GM13976 (cell line): ENCODE data around the gene TMEM217.
A peak's percentile ranks its signal among the peaks of the same experiment; 100 is the strongest.

Experiments used
- DNase-seq: peaks from one replicate; pipeline ENCODE4 v3.0.0; 2012; ENCODE audit warnings: low spot score
- CTCF ChIP-seq: IDR thresholded peaks from 2 replicates; pipeline ENCODE4 v1.5.1; 2012; ENCODE audit warnings: borderline replicate concordance, mild to moderate bottlenecking; ENCODE audit not compliant: insufficient read depth; ENCODE audit errors: extremely low read depth, missing control alignments, control extremely low read depth
- in situ Hi-C: fragments of 300-500 bp; cut with MboI; formaldehyde crosslinking; loops from one replicate; pipeline ENCODE4 v1.12.0; 2022; ENCODE audit warnings: low sequenced_read_pairs, mixed read lengths, inconsistent platforms; ENCODE audit not compliant: unreplicated experiment

TMEM217 gene

GRCh38 chr6:37241775-37242428 is 16.0 kb downstream of the TMEM217 start:
- no peak for TF ChIP-seq CTCF
- no peak for DNase-seq
- in situ Hi-C loops, result no loop called here

GRCh38 chr6:37241131-37241530 is 16.8 kb downstream of the TMEM217 start:
- DNase-seq, result no peak
- TF ChIP-seq CTCF, result no peak

GRCh38 chr6:37239950-37240713 is 17.8 kb downstream of the TMEM217 start:
- peak; percentile 68 for DNase-seq
- no peak for TF ChIP-seq CTCF
- in situ Hi-C loops, result no loop called here

More at GRCh38 chr6:37241131-37241530, 16.8 kb downstream of the TMEM217 start:
- in situ Hi-C loops, result no loop called here

GRCh38 chr6:37239526-37239925 is 18.4 kb downstream of the TMEM217 start:
- in situ Hi-C loops, result no loop called here
- DNase-seq, result no peak
- TF ChIP-seq CTCF, result no peak

GRCh38 chr6:37238381-37238780 is 19.6 kb downstream of the TMEM217 start:
- no peak for TF ChIP-seq CTCF
- in situ Hi-C loops, result no loop called here
- no peak for DNase-seq

GRCh38 chr6:37237789-37238188 is 20.2 kb downstream of the TMEM217 start:
- in situ Hi-C loops, result no loop called here
- DNase-seq, result no peak
- TF ChIP-seq CTCF, result no peak
